AG10803 (cell line): Measurements from ENCODE around the gene INKA1.

Source experiments
- DNase-seq: peaks from one replicate; pipeline ENCODE4 v3.0.0; 2010; ENCODE audit warnings: low read depth
- H3K4me3 ChIP-seq: 2 replicates; pipeline ENCODE4 v1.5.1; 2011; ENCODE audit warnings: mild to moderate bottlenecking, low read length, control low read depth
- CTCF ChIP-seq: conservative IDR thresholded peaks from 2 replicates; pipeline ENCODE4 v1.5.1; 2011; ENCODE audit warnings: mild to moderate bottlenecking, low read length, control low read depth, inconsistent platforms

Gene INKA1

GRCh38 chr3:49794431-49794830 is 8.6 kb upstream of the INKA1 start:
- DNase-seq = no peak
- H3K4me3 ChIP-seq = no peak overlapping the region
- TF ChIP-seq CTCF = no peak

GRCh38 chr3:49794926-49795905 is 7.8 kb upstream of the INKA1 start:
- TF ChIP-seq CTCF = no peak
- no peak overlapping the region for H3K4me3 ChIP-seq
- no peak for DNase-seq

- H3K4me3 ChIP-seq = no peak overlapping the region
- no peak for DNase-seq
- TF ChIP-seq CTCF = no peak
Measured at GRCh38 chr3:49799105-49799504, 4.0 kb upstream of the INKA1 start.

- peak; percentile 85 for DNase-seq
- TF ChIP-seq CTCF = no peak
- H3K4me3 ChIP-seq = no peak within 1 kb of the TSS
Measured at GRCh38 chr3:49799761-49800160, 3.3 kb upstream of the INKA1 start, which contains the start of gene CDHR4. CDHR4 (minus strand) TSS chr3:49799873; CDS start chr3:49799812, 61 bp downstream.

- TF ChIP-seq CTCF = no peak
- no peak for DNase-seq
- H3K4me3 ChIP-seq = no peak overlapping the region
Measured at GRCh38 chr3:49801160-49801559, 1.9 kb upstream of the INKA1 start.

GRCh38 chr3:49803465-49804140 is 542 bp downstream of the INKA1 start:
- H3K4me3 ChIP-seq = peak overlapping the region; percentile 95
- no peak for DNase-seq
- peak; percentile 1; the same call in 1 of the 2 replicates for TF ChIP-seq CTCF
